Stimulated activated memory B cell treated with anti-CD40 and anti-IgM and Interleukin-4, amounts not matched to agents 10 μg/mL and 1 μg/mL and 100 μg/mL, for 72 hours (primary cell): Measurements from ENCODE around the gene KCNC3.

Experiments used
- ATAC-seq: fragments of 150-1000 bp; cut with Tn5 transposase; 2 replicates; pipeline ENCODE4 v1.10.0; 2021
- H3K27ac Mint-ChIP-seq: one replicate; pipeline ENCODE4 v1.8.0; 2022; ENCODE audit warnings: mild to moderate bottlenecking, mixed read lengths
- H3K27me3 Mint-ChIP-seq: one replicate; pipeline ENCODE4 v1.8.0; 2022; ENCODE audit warnings: mixed read lengths
- H3K36me3 Mint-ChIP-seq: one replicate; pipeline ENCODE4 v1.8.0; 2022; ENCODE audit warnings: mixed read lengths
- H3K4me1 Mint-ChIP-seq: one replicate; pipeline ENCODE4 v1.8.0; 2022; ENCODE audit warnings: mixed read lengths
- H3K4me3 Mint-ChIP-seq: one replicate; pipeline ENCODE4 v1.8.0; 2022; ENCODE audit warnings: mild to moderate bottlenecking, moderate library complexity, mixed read lengths
- H3K9me3 Mint-ChIP-seq: one replicate; pipeline ENCODE4 v1.8.0; 2022; ENCODE audit warnings: mixed read lengths

KCNC3 gene

GRCh38 chr19:50329146-50329925 lies at the start of gene KCNC3:
TSS of gene KCNC3 (minus strand) at chr19:50329377. CDS start at chr19:50329082, 295 bp downstream.
- ATAC-seq, result peak; percentile 79
- Mint-ChIP-seq H3K27ac (peak within 1 kb of the TSS; percentile 88), H3K4me3 (peak within 1 kb of the TSS; percentile 85), H3K36me3 (peaks cover 25% of the 10 kb centered on the region), H3K27me3 (peaks cover 14% of the 10 kb centered on the region), H3K9me3 (no peaks in the 10 kb centered on the region), H3K4me1 (peaks cover 84% of the 10 kb centered on the region)

GRCh38 chr19:50378863-50379236 lies 49.7 kb upstream of the KCNC3 start:
- H3K9me3 Mint-ChIP-seq, result no peaks in the 10 kb centered on the region

GRCh38 chr19:50378169-50378862 lies 49.1 kb upstream of the KCNC3 start:
- H3K36me3 Mint-ChIP-seq, result peaks cover 49% of the 10 kb centered on the region
- peaks cover 39% of the 10 kb centered on the region for H3K4me1 Mint-ChIP-seq
- H3K27me3 Mint-ChIP-seq, result no peaks in the 10 kb centered on the region
- H3K4me3 Mint-ChIP-seq, result peak overlapping the region; percentile 40
- ATAC-seq, result no peak
- H3K27ac Mint-ChIP-seq, result no peak overlapping the region
- H3K9me3 Mint-ChIP-seq, result no peaks in the 10 kb centered on the region

More at GRCh38 chr19:50378863-50379236, 49.7 kb upstream of the KCNC3 start:
- no peak overlapping the region for H3K4me3 Mint-ChIP-seq
- no peak overlapping the region for H3K27ac Mint-ChIP-seq
- no peaks in the 10 kb centered on the region for H3K27me3 Mint-ChIP-seq
- H3K36me3 Mint-ChIP-seq, result peaks cover 49% of the 10 kb centered on the region
- no peak for ATAC-seq
- peaks cover 45% of the 10 kb centered on the region for H3K4me1 Mint-ChIP-seq

GRCh38 chr19:50377517-50377916 lies 48.3 kb upstream of the KCNC3 start:
- no peak for ATAC-seq
- H3K27me3 Mint-ChIP-seq, result no peaks in the 10 kb centered on the region
- peak overlapping the region; percentile 100 for H3K4me3 Mint-ChIP-seq
- peaks cover 36% of the 10 kb centered on the region for H3K4me1 Mint-ChIP-seq
- H3K36me3 Mint-ChIP-seq, result peaks cover 49% of the 10 kb centered on the region
- no peaks in the 10 kb centered on the region for H3K9me3 Mint-ChIP-seq
- peak overlapping the region; percentile 99 for H3K27ac Mint-ChIP-seq

GRCh38 chr19:50377051-50377461 lies 47.9 kb upstream of the KCNC3 start:
- peak; percentile 54 for ATAC-seq
- Mint-ChIP-seq H3K36me3 (peaks cover 49% of the 10 kb centered on the region), H3K4me3 (peak overlapping the region; percentile 100), H3K9me3 (no peaks in the 10 kb centered on the region), H3K27me3 (no peaks in the 10 kb centered on the region), H3K27ac (peak overlapping the region; percentile 99), H3K4me1 (peaks cover 36% of the 10 kb centered on the region)

GRCh38 chr19:50376166-50377050 lies 47.2 kb upstream of the KCNC3 start, which contains the start of gene NR1H2:
TSS of gene NR1H2 (plus strand) at chr19:50376457. CDS start at chr19:50377606, 1,149 bp downstream.
- no peaks in the 10 kb centered on the region for H3K9me3 Mint-ChIP-seq
- ATAC-seq, result peak; percentile 97
- peak within 1 kb of the TSS; percentile 100 for H3K4me3 Mint-ChIP-seq
- peak within 1 kb of the TSS; percentile 99 for H3K27ac Mint-ChIP-seq
- H3K27me3 Mint-ChIP-seq, result no peaks in the 10 kb centered on the region
- peaks cover 47% of the 10 kb centered on the region for H3K36me3 Mint-ChIP-seq
- peaks cover 36% of the 10 kb centered on the region for H3K4me1 Mint-ChIP-seq

- H3K27me3 Mint-ChIP-seq, result no peaks in the 10 kb centered on the region
- no peaks in the 10 kb centered on the region for H3K9me3 Mint-ChIP-seq
- ATAC-seq, result no peak
- H3K27ac Mint-ChIP-seq, result no peak overlapping the region
- H3K4me3 Mint-ChIP-seq, result no peak overlapping the region
- peaks cover 8% of the 10 kb centered on the region for H3K36me3 Mint-ChIP-seq
- peaks cover 32% of the 10 kb centered on the region for H3K4me1 Mint-ChIP-seq
These were observed 42.8 kb upstream of the KCNC3 start for GRCh38 chr19:50371914-50372475.

GRCh38 chr19:50368649-50369570 lies 39.7 kb upstream of the KCNC3 start:
- Mint-ChIP-seq H3K36me3 (no peaks in the 10 kb centered on the region), H3K9me3 (no peaks in the 10 kb centered on the region), H3K27me3 (no peaks in the 10 kb centered on the region), H3K4me3 (peak overlapping the region; percentile 91), H3K4me1 (peaks cover 45% of the 10 kb centered on the region), H3K27ac (peak overlapping the region; percentile 87)
- ATAC-seq, result peak; percentile 83

GRCh38 chr19:50365434-50366306 lies 36.5 kb upstream of the KCNC3 start, which contains the start of gene NAPSA:
TSS of gene NAPSA (minus strand) at chr19:50365639. CDS start at chr19:50365621, 18 bp downstream.
- Mint-ChIP-seq H3K4me1 (peaks cover 69% of the 10 kb centered on the region), H3K36me3 (peaks cover 5% of the 10 kb centered on the region), H3K27me3 (no peaks in the 10 kb centered on the region), H3K27ac (peak within 1 kb of the TSS; percentile 88), H3K4me3 (peak within 1 kb of the TSS; percentile 10), H3K9me3 (peaks cover 2% of the 10 kb centered on the region)
- ATAC-seq, result no peak

GRCh38 chr19:50362656-50363424 lies 33.7 kb upstream of the KCNC3 start:
- H3K27me3 Mint-ChIP-seq, result no peaks in the 10 kb centered on the region
- H3K4me3 Mint-ChIP-seq, result no peak overlapping the region
- H3K27ac Mint-ChIP-seq, result peak overlapping the region; percentile 22
- H3K36me3 Mint-ChIP-seq, result peaks cover 10% of the 10 kb centered on the region
- peaks cover 5% of the 10 kb centered on the region for H3K9me3 Mint-ChIP-seq
- ATAC-seq, result no peak
- peaks cover 79% of the 10 kb centered on the region for H3K4me1 Mint-ChIP-seq

GRCh38 chr19:50362030-50362412 lies 32.8 kb upstream of the KCNC3 start:
- Mint-ChIP-seq H3K27me3 (no peaks in the 10 kb centered on the region), H3K4me1 (peaks cover 80% of the 10 kb centered on the region), H3K27ac (peak overlapping the region; percentile 50), H3K4me3 (no peak overlapping the region), H3K9me3 (peaks cover 5% of the 10 kb centered on the region), H3K36me3 (peaks cover 10% of the 10 kb centered on the region)
- ATAC-seq, result no peak

- peaks cover 85% of the 10 kb centered on the region for H3K4me1 Mint-ChIP-seq
- no peak for ATAC-seq
- H3K27ac Mint-ChIP-seq, result peak overlapping the region; percentile 50
- H3K4me3 Mint-ChIP-seq, result no peak overlapping the region
- peaks cover 10% of the 10 kb centered on the region for H3K36me3 Mint-ChIP-seq
- peaks cover 5% of the 10 kb centered on the region for H3K9me3 Mint-ChIP-seq
- no peaks in the 10 kb centered on the region for H3K27me3 Mint-ChIP-seq
These were observed 32.3 kb upstream of the KCNC3 start for GRCh38 chr19:50361290-50362029.
